Common myeloid progenitor, CD34-positive (primary cell): ENCODE results near the gene VSNL1.

Source experiments
- CTCF ChIA-PET: fragments of 350-600 bp; sonication (Branson Sonifier 250); formaldehyde crosslinking; loops from one replicate; lab custom pipeline; 2021; ENCODE audit warnings: antibody characterized with exemption; lab: Charles Lee
- POLR2A ChIA-PET: fragments of 350-600 bp; sonication (Branson Sonifier 250); formaldehyde crosslinking; loops from one replicate; lab custom pipeline; 2021; ENCODE audit warnings: antibody characterized with exemption; lab: Charles Lee
- DNase-seq, 3 donors: peaks; one replicate each; pipeline versions ENCODE4 v3.0.0 to v3.0.0-alpha.2; 2013
- H3K27ac ChIP-seq, 2 experiments: 1 replicate in 1 of 2; 2 replicates in 1 of 2; pipeline ENCODE4 v1.7.0; 2013; ENCODE audit warnings: inconsistent platforms in 2 of 2, low read length in 2 of 2, mild to moderate bottlenecking in 2 of 2, low read depth in 1 of 2, moderate library complexity in 1 of 2; ENCODE audit not compliant: severe bottlenecking in 2 of 2, insufficient read depth in 1 of 2, poor library complexity in 1 of 2
- H3K27me3 ChIP-seq, 5 experiments: replicated peaks in 2 of 5; 1 replicate in 3 of 5; 2 replicates in 2 of 5; pipeline versions ENCODE4 v1.6.1 to v1.7.0; 2013; ENCODE audit warnings: low read length in 4 of 5, mild to moderate bottlenecking in 2 of 5, moderate library complexity in 2 of 5, inconsistent platforms in 1 of 5; ENCODE audit not compliant: insufficient read depth in 5 of 5, control insufficient read depth in 4 of 5
- H3K36me3 ChIP-seq, 4 experiments: 1 replicate in 2 of 4; 2 replicates in 2 of 4; pipeline versions ENCODE4 v1.6.1 to v1.7.0; 2013; ENCODE audit warnings: low read length in 3 of 4, control low read depth in 1 of 4, mild to moderate bottlenecking in 1 of 4; ENCODE audit not compliant: control insufficient read depth in 4 of 4, insufficient read depth in 4 of 4
- H3K4me1 ChIP-seq, 4 experiments: 1 replicate in 3 of 4; 2 replicates in 1 of 4; pipeline versions ENCODE4 v1.6.1 to v1.7.1; 2013; ENCODE audit warnings: low read length in 3 of 4, mild to moderate bottlenecking in 3 of 4, control low read depth in 1 of 4, inconsistent platforms in 1 of 4, moderate library complexity in 1 of 4; ENCODE audit not compliant: control insufficient read depth in 4 of 4, insufficient read depth in 4 of 4; ENCODE audit errors: control extremely low read depth in 1 of 4
- H3K4me3 ChIP-seq, 7 experiments: 1 replicate in 4 of 7; 2 replicates in 3 of 7; pipeline versions ENCODE4 v1.5.1 to v1.7.0; 2013; ENCODE audit warnings: mild to moderate bottlenecking in 7 of 7, low read length in 6 of 7, moderate library complexity in 6 of 7, inconsistent platforms in 2 of 7, low read depth in 2 of 7, control low read depth in 1 of 7; ENCODE audit not compliant: insufficient read depth in 4 of 7, control insufficient read depth in 1 of 7; ENCODE audit errors: extremely low read depth in 1 of 7
- H3K9me3 ChIP-seq, 5 experiments: 1 replicate in 4 of 5; 2 replicates in 1 of 5; pipeline versions ENCODE4 v1.6.1 to v1.7.1; 2013; ENCODE audit warnings: low read length in 4 of 5, mild to moderate bottlenecking in 2 of 5, inconsistent platforms in 1 of 5, low read depth in 1 of 5, moderate library complexity in 1 of 5; ENCODE audit not compliant: control insufficient read depth in 4 of 5, insufficient read depth in 2 of 5; ENCODE audit errors: control extremely low read depth in 1 of 5
- WGBS: methylation state at CpG from one replicate; pipeline ENCODE4 v1.1.5; 2013; ENCODE audit not compliant: insufficient coverage; 5-methylcytosine and 5-hydroxymethylcytosine counted together

Gene VSNL1

GRCh38 chr2:17662723-17663122, 122.2 kb downstream of the VSNL1 start:
- ChIA-PET CTCF (interaction anchor here (1.2 kb wide), 1 partner anchor 11 kb away, joined by 3 read pairs; no protein-coding TSS in a partner anchor), POLR2A (no interaction called here)
- Histone ChIP-seq H3K27ac (no peak overlapping the region), H3K27me3 (no peaks in the 10 kb centered on the region), H3K9me3 (no peaks in the 10 kb centered on the region), H3K36me3 (peaks cover 0 to 23% (median 11%) of the 10 kb centered on the region in 4 experiments), H3K4me1 (no peaks in the 10 kb centered on the region), H3K4me3 (no peak overlapping the region)
- WGBS, result no CpG with 5 or more reads among the region's 1 CpG
- DNase-seq, result no peak

- Histone ChIP-seq H3K4me3 (no peak overlapping the region), H3K4me1 (no peaks in the 10 kb centered on the region), H3K27me3 (no peaks in the 10 kb centered on the region), H3K9me3 (no peaks in the 10 kb centered on the region), H3K27ac (no peak overlapping the region), H3K36me3 (peaks cover 0 to 32% (median 11%) of the 10 kb centered on the region in 4 experiments)
- ChIA-PET CTCF (no interaction called here), POLR2A (no interaction called here)
- WGBS, result 100% methylated on average over 1 of the region's 1 CpG
- DNase-seq, result no peak
Observed at GRCh38 chr2:17664534-17664933, 124.0 kb downstream of the VSNL1 start.

GRCh38 chr2:17667898-17668297, 127.4 kb downstream of the VSNL1 start:
- CTCF ChIA-PET, result interaction anchor here (1.0 to 4.8 kb wide), 4 partner anchors 15 to 894 kb away, joined by 3 to 43 read pairs (median 4); no protein-coding TSS in a partner anchor
- H3K36me3 ChIP-seq, result peaks cover 0 to 33% (median 8%) of the 10 kb centered on the region in 4 experiments
- no peaks in the 10 kb centered on the region for H3K9me3 ChIP-seq
- H3K4me3 ChIP-seq, result no peak overlapping the region
- DNase-seq, result no peak
- WGBS, result no CpG with 5 or more reads among the region's 1 CpG
- POLR2A ChIA-PET, result no interaction called here
- no peak overlapping the region for H3K27ac ChIP-seq
- no peaks in the 10 kb centered on the region for H3K4me1 ChIP-seq
- H3K27me3 ChIP-seq, result no peaks in the 10 kb centered on the region

DNA sequence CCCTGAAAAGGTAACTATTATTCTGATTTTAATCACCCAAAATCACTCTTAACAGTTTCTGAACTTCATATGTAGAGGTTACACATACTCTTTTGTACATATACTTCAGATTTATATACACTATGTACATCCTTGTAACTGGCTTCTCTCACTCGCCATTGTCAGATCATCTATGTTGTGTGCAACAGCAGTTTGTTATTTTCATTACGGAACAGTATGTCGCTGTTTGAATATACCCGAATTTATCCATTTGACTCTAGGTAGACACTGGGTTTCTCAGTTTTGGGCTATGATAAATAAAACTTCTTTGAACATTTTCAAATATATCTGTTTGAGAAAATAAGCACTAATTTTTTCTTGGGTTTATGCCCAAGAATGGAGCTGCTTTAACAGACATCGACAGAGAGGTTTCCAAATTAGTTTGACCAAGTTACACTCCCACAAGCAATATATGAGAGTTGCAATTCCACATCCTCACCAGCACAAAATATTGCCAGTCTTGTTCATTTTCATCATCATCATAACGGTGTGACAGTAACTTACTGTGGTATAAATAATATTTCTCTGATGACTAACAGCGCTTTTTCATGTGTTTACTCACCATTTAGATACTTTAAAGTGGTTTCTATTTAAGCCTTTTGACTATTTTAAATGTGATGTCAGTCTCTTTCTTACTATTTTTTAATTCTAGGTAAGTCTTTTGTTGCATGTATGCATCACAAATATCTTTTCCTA, 132.3 kb downstream of the VSNL1 start:
- Histone ChIP-seq H3K9me3 (no peaks in the 10 kb centered on the region), H3K27me3 (no peaks in the 10 kb centered on the region), H3K27ac (no peak overlapping the region), H3K4me3 (no peak overlapping the region), H3K4me1 (no peaks in the 10 kb centered on the region), H3K36me3 (peaks cover 2 to 28% (median 6%) of the 10 kb centered on the region in 4 experiments)
- no peak for DNase-seq
- POLR2A ChIA-PET, result no interaction called here
- CTCF ChIA-PET, result interaction anchor here (0.7 to 1.9 kb wide), 8 partner anchors 8 to 1020 kb away, joined by 3 to 6 read pairs (median 4); no protein-coding TSS in a partner anchor
- 97% methylated on average over 3 of the region's 7 CpGs for whole genome bisulfite sequencing

GRCh38 chr2:17674817-17675216, 134.3 kb downstream of the VSNL1 start:
- no peaks in the 10 kb centered on the region for H3K9me3 ChIP-seq
- ChIA-PET POLR2A (no interaction called here), CTCF (interaction anchor here (0.6 kb wide), 1 partner anchor 192 kb away, joined by 3 read pairs; no protein-coding TSS in a partner anchor)
- H3K27me3 ChIP-seq, result no peaks in the 10 kb centered on the region
- no peaks in the 10 kb centered on the region for H3K4me1 ChIP-seq
- peaks cover 2 to 27% (median 6%) of the 10 kb centered on the region in 4 experiments for H3K36me3 ChIP-seq
- no peak for DNase-seq
- H3K27ac ChIP-seq, result no peak overlapping the region
- no peak overlapping the region for H3K4me3 ChIP-seq

GRCh38 chr2:17680119-17680518, 139.6 kb downstream of the VSNL1 start:
- Histone ChIP-seq H3K27ac (no peak overlapping the region), H3K4me1 (no peaks in the 10 kb centered on the region), H3K9me3 (no peaks in the 10 kb centered on the region), H3K36me3 (peaks cover 5 to 49% (median 18%) of the 10 kb centered on the region in 4 experiments), H3K4me3 (no peak overlapping the region), H3K27me3 (no peaks in the 10 kb centered on the region)
- no peak for DNase-seq
- POLR2A ChIA-PET, result no interaction called here
- CTCF ChIA-PET, result interaction anchor here (1.6 kb wide), 1 partner anchor 8 kb away, joined by 5 read pairs; no protein-coding TSS in a partner anchor
- WGBS, result no CpG with 5 or more reads among the region's 3 CpGs
